Astrocyte of the spinal cord (primary cell): Measurements from ENCODE around the gene HNMT.
"Not testable (repeated sequence)": the region's sequence is repeated elsewhere in the genome, so short reads cannot be mapped to it uniquely, and the experiment has no call there.

Source experiments
- DNase-seq: peaks from one replicate; pipeline ENCODE4 v3.0.0; 2011; ENCODE audit warnings: low read depth, low spot score
- H3K4me3 ChIP-seq: 2 replicates; pipeline ENCODE4 v1.5.1; 2011; ENCODE audit warnings: low read depth, mild to moderate bottlenecking, low read length, moderate library complexity
- CTCF ChIP-seq: IDR thresholded peaks from 2 replicates; pipeline ENCODE4 v1.5.1; 2012; ENCODE audit warnings: low read depth, mild to moderate bottlenecking, low read length, inconsistent platforms
- in situ Hi-C: cut with HindIII; loops from 2 replicates; pipeline ENCODE4 v1.10.0; 2017; ENCODE audit warnings: low sequenced_read_pairs

HNMT gene

GRCh38 chr2:138034536-138034935 is 70.3 kb downstream of the HNMT start:
- no peak for DNase-seq
- TF ChIP-seq CTCF, result no peak
- no peak overlapping the region for H3K4me3 ChIP-seq
- in situ Hi-C loops, result no loop called here

- TF ChIP-seq CTCF, result no peak
- in situ Hi-C loops, result no loop called here
- no peak overlapping the region for H3K4me3 ChIP-seq
- no peak for DNase-seq
These were observed 71.4 kb downstream of the HNMT start for GRCh38 chr2:138035608-138036217.

- DNase-seq, result no peak
- in situ Hi-C loops, result no loop called here
- TF ChIP-seq CTCF, result no peak
- H3K4me3 ChIP-seq, result no peak overlapping the region
These were observed 72.2 kb downstream of the HNMT start for GRCh38 chr2:138036522-138036921.

- in situ Hi-C loops, result no loop called here
- no peak for DNase-seq
These were observed 72.8 kb downstream of the HNMT start for GRCh38 chr2:138037090-138037489.

GRCh38 chr2:138040616-138041015 is 76.3 kb downstream of the HNMT start:
- TF ChIP-seq CTCF, result no peak
- in situ Hi-C loops, result no loop called here

More at GRCh38 chr2:138037090-138037489, 72.8 kb downstream of the HNMT start:
- H3K4me3 ChIP-seq, result no peak overlapping the region
- no peak for TF ChIP-seq CTCF

GRCh38 chr2:138042311-138042710 is 78.0 kb downstream of the HNMT start:
- DNase-seq, result no peak
- TF ChIP-seq CTCF, result no peak
- no peak overlapping the region for H3K4me3 ChIP-seq
- in situ Hi-C loops, result no loop called here

More at GRCh38 chr2:138040616-138041015, 76.3 kb downstream of the HNMT start:
- DNase-seq, result no peak
- no peak overlapping the region for H3K4me3 ChIP-seq

GRCh38 chr2:138043588-138043987 is 79.3 kb downstream of the HNMT start:
- H3K4me3 ChIP-seq, DNase-seq, in situ Hi-C loops: not testable (repeated sequence)
